DMS 273 (cell line): Measurements from ENCODE around the gene CREB3L2.
A peak's percentile ranks its signal among the peaks of the same experiment; 100 is the strongest.
"Not testable (repeated sequence)": the region's sequence is repeated elsewhere in the genome, so short reads cannot be mapped to it uniquely, and the experiment has no call there.

Source experiments
- DNase-seq: peaks from one replicate; lab custom pipeline; 2025; ENCODE audit not compliant: unreplicated experiment; lab: John Stamatoyannopoulos, UW

CREB3L2 gene

DNA sequence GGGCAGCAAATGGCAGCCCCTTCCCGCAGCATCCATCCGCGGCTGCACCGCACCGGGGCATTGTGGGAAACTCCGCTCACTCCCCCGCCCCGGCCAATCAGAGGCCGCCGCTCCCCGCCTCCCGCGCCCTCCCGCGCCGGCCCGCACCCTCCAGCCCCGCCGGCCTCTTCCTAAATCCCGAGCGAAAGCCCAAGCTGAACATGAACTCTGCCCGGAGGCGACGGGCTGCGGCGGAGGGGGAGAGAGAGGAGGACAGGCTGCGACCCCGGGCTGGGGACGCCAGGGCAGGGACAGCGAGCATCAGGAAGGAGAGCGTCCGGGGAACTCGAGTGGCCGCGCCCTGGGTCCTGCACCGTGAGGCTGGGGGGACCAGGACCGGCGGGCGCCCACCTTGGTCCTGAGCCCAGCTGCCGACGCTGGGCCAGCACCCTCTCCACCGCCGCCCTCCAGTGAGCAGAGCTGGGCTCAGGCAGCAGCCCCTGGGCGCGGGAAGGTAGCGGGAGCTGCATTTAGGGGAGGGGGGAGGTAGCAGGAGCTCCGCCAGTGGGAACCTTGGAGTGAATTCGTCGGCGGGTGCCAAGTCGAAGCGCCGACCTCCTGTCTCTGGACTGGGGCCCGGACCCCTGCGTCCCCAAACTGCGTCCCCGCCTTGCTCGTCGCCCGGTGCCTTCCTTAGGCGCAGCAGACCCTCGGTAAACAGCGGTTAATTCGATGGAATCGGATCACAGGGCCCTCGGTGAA is 154.9 kb downstream of the CREB3L2 start, which contains the start of gene DGKI:
Gene DGKI, minus strand, starts transcription at position 148 of the 741 bp plus-strand sequence.
- peak; percentile 45 for DNase-seq

GRCh38 chr7:137846549-137846826 is 155.4 kb downstream of the CREB3L2 start:
- DNase-seq, result no peak

DNA sequence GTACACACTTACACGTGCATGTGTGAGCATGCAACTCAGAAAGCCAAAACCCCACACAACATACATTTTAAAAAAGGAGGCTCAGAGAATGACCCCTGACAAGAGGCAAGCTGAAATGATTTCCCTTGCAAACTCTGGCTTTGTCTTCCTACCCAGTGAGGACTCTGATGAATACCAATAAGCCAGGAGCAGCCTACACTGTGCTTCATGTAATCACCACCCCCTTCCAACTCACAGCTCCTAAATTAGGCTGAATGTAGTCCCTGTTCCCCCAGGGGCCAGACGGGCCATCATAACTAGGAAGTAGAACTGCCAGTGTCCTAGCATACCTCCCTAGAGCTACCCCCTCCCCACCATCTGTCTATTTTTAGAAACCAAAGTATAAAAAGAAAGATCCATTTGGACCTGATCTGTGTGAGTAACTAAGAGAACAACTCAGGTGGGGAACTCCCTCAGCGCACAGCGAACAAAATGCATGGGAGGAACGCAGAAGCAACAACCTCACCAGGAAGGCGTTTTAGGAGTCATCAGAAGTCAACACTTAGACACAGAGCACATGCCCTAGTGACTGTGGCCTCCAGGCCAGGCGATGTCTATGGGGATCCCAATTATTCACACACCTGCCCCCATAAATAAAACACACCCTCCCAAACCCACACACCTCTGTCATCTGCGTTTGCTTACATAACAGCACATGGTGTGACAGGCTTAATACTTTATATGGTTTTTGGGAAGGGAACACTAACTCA is 157.0 kb downstream of the CREB3L2 start:
- no peak for DNase-seq

- DNase-seq, result no peak
Measured at GRCh38 chr7:137839903-137840779, 161.7 kb downstream of the CREB3L2 start.

GRCh38 chr7:137838706-137839315 is 163.1 kb downstream of the CREB3L2 start:
- DNase-seq, result no peak

DNA sequence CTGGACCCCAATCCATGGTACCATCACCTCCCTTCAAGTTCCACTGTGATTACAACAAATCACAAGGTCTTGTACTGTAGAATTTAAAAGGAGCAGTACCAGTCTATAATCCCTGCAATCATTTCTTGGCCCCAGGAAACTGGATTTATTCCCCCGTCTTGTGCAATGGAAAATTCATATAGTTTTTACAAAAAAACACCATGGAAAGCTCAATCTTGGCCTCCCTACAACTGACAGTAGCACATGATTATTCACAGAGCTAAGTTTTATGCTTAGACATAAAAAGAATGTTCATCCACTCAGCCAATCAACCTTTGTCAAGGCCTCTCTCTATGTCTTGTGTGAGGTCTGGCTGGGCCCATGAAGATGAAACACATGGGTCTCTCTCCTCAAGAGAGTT is 165.3 kb downstream of the CREB3L2 start:
- DNase-seq, result no peak

GRCh38 chr7:137836113-137836509 is 165.8 kb downstream of the CREB3L2 start:
- DNase-seq, result no peak

GRCh38 chr7:137835486-137836112 is 166.3 kb downstream of the CREB3L2 start:
- DNase-seq, result no peak

- DNase-seq, result no peak
Measured at GRCh38 chr7:137834552-137834951, 167.3 kb downstream of the CREB3L2 start.

GRCh38 chr7:137832990-137833389 is 168.9 kb downstream of the CREB3L2 start:
- DNase-seq, result not testable (repeated sequence)

DNA sequence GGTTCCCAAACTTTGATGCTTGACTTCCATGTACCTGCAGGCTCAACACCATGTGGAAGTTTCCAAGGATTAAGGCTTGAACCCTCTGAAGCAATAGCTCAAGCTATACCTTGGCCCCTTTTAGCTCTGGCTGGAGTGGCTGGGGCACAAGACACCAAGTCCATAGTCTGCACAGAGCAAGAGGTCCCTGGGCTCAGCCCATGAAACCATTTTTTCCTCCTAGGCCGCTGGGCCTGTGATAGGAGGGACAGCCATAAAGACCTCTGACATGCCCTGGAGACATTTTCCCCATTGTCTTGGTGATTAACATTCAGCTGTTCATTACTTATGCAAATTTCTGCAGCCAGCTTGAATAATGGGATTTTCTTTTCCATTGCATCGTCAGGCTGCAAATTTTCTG is 169.5 kb downstream of the CREB3L2 start:
- DNase-seq, result no peak

- DNase-seq, result not testable (repeated sequence)
Measured at GRCh38 chr7:137831555-137831954, 170.3 kb downstream of the CREB3L2 start.

GRCh38 chr7:137829337-137829992 is 172.4 kb downstream of the CREB3L2 start:
- DNase-seq, result no peak

GRCh38 chr7:137828456-137828855 is 173.4 kb downstream of the CREB3L2 start:
- no peak for DNase-seq

DNA sequence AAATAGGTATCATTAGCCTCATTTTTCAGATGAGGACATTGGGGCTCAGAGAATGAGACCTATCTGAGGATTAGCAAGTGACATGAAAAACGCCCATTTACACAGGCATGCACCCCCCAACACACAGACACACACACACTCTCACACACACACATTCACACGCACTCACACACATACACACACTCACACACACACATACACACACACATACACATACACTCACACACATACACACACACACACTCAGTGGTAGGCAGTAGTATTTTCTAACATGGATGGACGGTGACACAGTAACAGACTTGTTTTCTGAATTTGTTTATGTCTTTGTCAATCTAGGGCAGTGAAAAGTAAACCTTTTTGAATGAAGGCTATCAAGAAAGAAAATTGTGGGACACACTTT is 176.4 kb downstream of the CREB3L2 start:
- DNase-seq, result no peak
